GM21447 (cell line): ENCODE measurements around the gene DCDC2B.
"Not testable (repeated sequence)": the region's sequence is repeated elsewhere in the genome, so short reads cannot be mapped to it uniquely, and the experiment has no call there.

Source experiments
- ATAC-seq: cut with Tn5 transposase; IDR thresholded peaks from one replicate; pipeline ENCODE4 v1.9.1; 2021; ENCODE audit not compliant: unreplicated experiment

DCDC2B gene

GRCh38 chr1:32255072-32256071 is 46.5 kb downstream of the DCDC2B start:
- ATAC-seq, result no peak

DNA sequence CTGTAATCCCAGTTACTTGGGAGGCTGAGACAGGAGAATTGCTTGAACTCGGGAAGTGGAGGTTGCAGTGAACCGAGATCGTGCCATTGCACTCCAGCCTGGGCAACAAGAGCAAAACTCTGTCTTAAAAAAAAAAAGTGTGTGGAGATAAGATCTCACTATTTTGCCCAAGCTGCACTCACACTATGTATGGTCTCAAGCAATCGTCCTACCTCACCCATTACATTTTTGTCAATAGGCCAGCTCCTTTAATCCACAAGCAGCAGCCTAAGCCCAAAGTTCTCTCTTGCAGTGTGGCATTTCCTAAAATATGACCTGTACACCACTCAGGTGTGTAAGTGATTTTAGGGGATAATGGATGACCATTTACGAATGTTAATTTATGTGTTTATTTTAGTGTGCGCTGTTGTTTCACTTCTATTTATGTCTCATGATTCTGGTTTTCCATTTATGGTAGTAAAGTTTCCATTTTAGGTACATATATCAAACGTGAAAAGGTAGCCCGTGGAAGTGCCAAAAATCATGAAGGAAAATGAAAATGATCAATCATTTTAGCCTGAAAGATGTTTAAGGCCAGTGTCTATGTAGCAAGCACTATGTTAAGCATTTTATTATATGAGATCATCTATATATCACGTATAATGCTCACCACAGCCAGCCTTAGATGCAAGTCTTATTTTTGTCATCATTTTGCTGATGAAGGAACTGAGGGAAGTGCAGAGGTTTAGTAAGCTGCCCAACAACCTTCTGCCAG is 47.8 kb downstream of the DCDC2B start:
- ATAC-seq, result no peak

GRCh38 chr1:32257227-32257508 is 48.3 kb downstream of the DCDC2B start:
- ATAC-seq, result no peak

DNA sequence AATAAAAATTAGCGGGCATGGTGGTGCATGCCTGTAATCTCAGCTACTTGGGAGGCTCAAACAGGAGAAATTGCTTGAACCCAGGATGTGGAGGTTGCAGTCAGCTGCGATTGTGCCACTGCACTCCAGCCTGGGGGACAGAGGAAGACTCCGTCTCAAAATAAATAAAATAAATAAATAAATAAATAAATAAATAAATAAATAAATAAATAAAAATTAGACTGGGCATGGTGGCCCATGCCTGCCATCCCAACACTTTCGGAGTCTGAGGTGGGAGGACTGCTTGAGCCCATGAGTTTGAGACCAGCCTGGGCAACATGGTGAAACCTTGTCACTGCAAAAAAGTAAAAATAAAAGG is 54.3 kb downstream of the DCDC2B start:
- ATAC-seq, result not testable (repeated sequence)

GRCh38 chr1:32263744-32264143 is 54.9 kb downstream of the DCDC2B start:
- no peak for ATAC-seq
